HG03571 (cell line): ENCODE measurements around the gene ICAM4.

Source experiments
- ATAC-seq: cut with Tn5 transposase; IDR thresholded peaks from one replicate; pipeline ENCODE4 v1.9.1; 2021; ENCODE audit not compliant: unreplicated experiment

The ICAM4 gene

GRCh38 chr19:10317045-10317856 lies 30.5 kb downstream of the ICAM4 start:
- ATAC-seq: no peak

DNA sequence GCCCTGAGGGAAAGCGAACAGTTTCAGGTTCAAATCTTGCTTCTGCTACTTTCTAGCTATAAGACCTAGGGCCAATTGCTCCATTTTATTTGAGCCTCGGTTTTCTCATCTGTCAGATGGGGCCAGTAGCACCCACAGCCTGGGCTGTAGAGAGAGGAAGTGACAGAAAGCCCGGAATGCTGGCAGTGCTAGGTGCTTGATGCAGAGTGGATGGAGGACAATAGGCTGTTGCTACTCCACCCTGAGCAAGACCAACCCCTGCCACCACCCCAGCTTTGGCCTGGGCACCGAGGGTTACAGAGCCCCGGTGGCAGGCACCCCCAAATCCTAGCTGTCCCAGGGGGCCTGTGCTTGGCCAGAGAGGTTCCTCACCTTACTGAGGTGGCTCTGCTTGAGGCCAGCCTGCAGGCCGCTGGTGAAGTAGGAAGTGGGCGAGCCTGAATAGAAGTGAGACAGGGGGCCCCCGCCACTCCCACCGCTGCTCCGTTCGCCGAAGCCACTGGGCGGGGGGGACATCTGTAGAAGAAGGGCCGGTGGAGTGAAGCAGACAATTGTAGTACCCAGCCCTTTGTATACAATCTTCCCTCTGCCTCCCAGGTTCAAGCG lies 31.2 kb downstream of the ICAM4 start:
- no peak for ATAC-seq

GRCh38 chr19:10318807-10319682 lies 32.3 kb downstream of the ICAM4 start:
- no peak for ATAC-seq

DNA sequence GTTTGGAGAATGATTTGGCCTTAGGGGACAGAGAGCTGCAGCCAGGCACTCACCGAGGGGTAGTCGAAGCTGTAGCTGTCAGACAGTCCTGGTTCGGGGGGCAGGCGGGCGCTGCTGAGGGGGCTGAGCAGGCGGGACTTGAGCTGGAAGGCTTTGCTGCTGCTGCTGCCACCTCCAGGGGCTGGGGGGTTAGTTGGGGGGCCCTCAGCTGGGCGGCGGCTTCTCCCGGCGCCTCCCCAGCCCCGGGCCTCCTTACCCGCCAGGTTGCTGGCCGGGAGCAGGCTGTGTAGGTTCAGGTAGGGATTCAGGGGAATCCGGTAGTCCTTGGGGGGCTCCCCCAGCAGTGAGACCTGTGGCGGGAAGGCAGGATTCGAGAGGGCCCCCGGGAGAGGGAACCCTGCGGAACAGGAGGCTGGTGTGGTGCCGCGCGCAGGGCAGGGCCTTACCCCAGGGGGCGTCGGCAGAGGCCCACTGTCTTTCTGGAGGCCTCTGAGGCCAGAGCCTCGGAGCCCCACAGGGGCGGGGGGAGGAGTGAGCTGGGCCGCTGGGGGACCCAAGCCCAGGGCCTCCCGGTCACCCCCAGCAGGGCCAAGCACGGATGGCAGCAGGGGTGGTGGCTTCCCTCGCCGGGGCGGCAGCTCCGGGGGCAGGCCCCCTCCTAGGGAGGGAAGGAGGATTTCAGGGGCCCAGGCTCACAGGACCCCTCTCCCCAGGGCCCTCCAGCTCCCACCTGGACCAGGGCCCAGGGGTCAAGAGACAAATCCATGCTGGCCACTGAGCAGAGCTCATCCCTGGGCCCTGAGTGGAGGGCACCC lies 34.1 kb downstream of the ICAM4 start:
- no peak for ATAC-seq

DNA sequence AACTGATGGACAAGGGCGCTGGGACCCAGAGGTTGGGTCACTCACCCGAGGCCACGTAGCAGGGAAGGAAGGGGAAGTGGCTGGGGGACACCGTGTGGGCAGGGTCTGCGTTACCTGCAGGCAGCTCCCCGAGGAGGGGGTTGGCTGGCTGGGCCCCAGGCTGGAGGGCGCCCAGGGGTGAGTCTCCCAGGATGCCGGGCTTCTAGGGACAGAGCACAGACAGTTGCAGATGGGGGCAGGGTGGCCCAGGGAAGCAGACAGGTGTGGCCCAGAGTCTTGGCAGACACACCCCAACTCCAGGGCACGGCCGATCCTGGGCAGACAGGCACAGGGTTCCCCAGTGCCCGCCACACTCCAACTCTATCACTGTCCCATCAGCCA lies 34.7 kb downstream of the ICAM4 start:
- no peak for ATAC-seq

DNA sequence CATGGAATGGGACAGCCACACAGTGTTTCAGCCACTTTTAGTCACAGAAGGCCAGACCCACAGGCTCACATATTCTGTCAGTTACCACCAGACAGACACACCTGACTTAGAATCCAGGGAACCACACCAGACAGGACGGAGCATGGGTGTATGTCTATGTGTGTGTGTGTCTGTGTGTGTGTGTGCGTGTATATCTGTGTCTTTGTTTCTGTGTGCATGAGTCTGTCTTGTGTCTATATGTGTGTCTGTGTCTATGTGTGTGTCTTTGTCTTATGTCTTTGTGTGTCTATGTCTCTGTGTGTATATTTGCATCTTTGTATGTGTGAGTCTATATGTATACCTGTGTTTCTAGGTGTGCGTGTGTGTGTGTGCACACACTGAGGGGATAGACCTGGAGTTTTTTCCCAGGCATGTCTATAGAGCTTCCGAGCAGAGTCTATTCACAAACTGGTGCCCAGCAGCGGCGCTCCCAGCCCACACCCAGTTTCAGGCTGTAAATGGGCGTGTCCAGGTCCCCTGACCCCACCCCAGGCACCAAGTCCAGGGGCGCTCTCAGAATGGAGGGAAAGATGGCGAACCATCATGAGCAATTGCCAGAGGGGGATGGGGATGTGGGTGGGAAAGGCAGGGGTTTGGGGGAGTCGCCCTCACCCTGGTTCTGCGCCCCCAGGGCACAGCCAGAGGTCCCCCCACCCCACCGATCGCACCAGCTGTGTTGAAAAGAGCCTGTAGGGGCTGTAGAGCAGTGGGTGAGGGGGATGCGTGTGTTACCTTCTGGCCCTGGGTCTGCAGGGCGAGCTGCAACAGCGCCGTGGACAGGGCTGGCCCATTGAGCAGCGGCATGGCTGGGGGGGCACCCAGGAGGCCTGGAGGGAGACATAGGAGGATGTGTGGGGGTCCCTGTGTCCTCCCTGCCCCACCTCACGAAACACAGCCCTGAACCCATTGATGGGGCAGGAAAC lies 35.4 kb downstream of the ICAM4 start:
- ATAC-seq: no peak

DNA sequence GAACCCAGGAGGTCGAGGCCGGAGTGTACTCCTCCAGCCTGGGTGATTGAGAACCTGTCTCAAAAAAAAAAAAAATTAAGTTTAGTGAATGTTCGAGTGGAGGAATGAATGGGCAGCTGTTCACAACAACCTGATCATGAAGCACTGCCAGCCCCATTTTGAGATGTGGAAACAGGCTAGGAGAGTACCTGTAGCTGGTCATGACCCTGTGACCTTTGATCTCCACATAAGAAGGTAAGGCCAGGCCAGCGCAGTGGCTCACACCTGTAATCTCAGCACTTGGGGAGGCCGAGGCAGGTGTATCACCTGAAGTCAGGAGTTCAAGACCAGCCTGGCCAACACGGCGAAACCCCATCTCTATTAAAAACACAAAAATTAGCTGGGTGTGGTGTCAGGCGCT lies 39.0 kb downstream of the ICAM4 start:
- ATAC-seq: no peak

DNA sequence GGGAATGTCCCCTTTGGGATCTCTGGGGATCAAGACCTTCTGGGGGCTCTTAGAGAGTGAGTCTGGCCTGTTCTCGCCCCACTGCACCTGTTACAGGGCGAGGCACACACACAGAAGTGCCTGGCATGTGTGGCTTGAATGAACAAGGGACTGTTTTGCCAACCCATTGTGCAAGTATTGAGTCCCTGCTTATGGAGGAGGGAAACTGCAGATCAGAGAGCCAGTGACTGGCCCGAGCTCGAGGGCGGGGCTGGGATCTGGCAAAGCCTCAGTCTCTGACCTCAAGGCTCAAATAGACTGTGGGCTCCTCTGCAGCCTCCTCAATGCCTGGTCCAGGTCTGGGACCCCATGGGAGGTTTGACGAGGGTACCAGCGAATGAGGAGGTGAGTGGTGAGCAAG lies 41.0 kb downstream of the ICAM4 start:
- ATAC-seq: no peak

DNA sequence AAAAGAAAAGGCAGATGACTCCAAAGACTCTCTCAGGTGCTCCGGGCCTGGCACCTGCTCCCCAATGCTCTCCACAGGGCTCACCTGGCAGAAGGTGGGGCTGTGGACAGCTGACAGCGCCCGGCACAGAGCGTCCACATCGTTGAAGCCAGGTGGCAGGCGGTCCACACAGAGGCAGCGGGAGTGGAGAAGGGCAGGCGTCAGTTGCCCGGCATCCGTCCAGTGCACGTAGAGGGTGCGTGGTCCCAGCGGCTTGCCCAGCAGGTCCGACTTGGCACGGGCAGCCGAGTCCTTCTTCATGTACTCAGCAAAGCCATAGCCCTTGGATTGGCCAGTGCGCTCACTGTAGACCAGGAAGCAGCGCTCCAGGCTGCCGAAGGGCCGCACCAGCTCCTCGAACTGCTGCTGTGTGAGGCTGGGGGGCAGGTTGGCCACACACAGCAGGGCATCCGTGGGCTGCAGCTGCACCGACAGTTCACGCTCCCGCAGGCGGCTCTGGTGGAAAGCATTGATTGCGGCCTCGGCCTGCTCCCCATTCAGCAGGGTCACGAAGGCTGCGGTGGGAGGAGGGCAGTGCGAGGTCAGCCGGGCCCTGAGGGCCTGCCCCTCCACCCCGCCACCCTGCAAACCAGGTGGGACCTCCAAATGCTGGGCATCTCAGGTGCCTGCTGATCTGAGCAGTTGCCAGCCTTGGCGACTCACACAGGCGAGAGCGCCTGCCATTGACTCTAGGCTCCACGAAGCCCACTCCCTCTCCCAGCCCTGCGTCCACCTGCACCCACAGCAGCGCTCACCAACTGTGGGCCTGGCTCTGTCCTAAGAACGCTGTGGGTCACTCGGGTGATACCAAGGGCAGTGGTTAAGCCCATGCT lies 42.0 kb downstream of the ICAM4 start:
- ATAC-seq: no peak

- ATAC-seq: no peak
Observed at GRCh38 chr19:10329555-10329954, 42.8 kb downstream of the ICAM4 start.

- no peak for ATAC-seq
Observed at GRCh38 chr19:10332158-10332964, 45.6 kb downstream of the ICAM4 start.

GRCh38 chr19:10332965-10333757 lies 46.4 kb downstream of the ICAM4 start, which contains the start of gene RAVER1:
TSS of gene RAVER1 (minus strand) at chr19:10333529. CDS start at chr19:10333507, 22 bp downstream.
- peak; percentile 68 for ATAC-seq

DNA sequence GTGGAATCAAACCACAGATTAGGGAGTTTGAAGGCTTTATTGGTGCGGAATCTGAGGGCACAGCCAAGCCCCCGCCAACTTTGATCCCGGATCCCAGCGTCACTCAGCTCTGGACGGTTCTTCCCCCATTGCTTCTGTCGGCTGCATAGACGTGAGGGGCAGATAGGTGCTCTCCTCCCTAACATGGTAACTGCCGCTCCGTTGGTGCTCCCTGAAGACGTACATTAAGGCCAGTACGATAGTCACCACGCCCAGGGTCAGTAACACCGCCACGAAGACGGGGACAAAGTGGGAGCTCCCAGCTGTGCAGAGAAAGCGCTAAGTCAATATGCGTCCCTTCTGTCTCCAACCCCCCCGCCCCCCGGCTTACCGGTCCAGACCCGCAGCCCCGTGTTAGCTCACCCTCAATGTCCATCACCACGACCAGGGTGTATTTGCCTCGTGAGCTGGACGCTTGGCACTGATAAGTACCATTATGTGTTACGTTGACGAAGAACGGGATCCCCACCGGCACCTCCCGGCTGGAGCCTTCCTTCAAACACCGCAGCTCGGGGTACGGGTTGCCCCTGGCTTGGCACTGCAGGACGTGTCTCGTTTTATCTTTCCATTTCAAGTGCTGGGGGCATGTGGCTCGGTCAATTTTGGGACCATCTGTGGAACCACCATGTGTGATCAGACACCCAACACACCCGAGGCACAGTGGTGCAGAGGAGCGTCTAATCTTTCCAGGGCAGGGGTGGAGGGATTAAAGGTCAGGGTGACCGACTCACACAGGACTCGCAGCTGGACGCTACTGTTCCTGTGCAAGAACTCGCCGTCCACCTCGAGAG lies 47.2 kb downstream of the ICAM4 start:
- no peak for ATAC-seq

- ATAC-seq: no peak
Observed at GRCh38 chr19:10334588-10335351, 48.0 kb downstream of the ICAM4 start.

DNA sequence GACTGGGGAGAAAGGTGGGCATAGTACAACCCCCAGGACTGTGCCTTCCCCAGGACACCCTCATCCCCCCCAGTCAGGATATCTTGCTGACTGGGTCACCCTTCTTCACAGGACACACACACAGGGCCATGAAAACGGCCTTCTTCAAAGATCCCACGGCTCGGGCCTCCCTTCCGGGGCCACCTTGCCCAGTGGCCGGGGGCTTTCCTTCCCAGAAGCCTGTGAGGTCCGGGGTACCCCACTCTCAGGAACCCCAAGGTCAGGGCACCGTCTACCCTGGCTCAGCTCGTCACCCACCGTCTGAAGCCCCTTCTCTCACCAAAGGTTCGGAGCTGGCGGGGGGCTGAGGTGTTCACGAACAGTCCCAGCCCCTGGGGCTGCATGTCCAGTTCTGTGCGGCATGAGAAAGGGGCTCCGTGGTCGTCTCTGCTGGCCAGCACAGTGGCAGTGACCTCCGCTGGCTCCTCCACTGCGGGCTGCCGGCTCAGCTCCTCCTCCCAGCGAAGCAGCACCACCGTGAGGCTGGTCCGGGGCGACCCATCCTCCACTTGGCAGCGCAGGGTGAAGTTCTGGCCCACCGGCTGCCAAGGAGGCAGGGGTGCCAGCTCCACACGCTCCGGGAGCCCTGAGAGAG lies 48.7 kb downstream of the ICAM4 start:
- no peak for ATAC-seq
